CD4-positive, alpha-beta T cell (primary cell): ENCODE measurements around the gene WT1. TPM values are rescaled to one million over a fixed set of nuclear protein-coding genes. Genes with fewer than 3 reads are reported as not detected.

Source experiments
- ATAC-seq: fragments of 200-7000 bp; cut with Tn5 transposase; one replicate; pipeline ENCODE4 v1.10.0; 2022; ENCODE audit warnings: mild to moderate bottlenecking; ENCODE audit not compliant: poor library complexity
- CTCF ChIA-PET: fragments of 350-600 bp; sonication (Branson Sonifier 250); formaldehyde crosslinking; loops from one replicate; lab custom pipeline; 2021; ENCODE audit warnings: antibody characterized with exemption, inconsistent platforms; lab: Charles Lee
- POLR2A ChIA-PET: fragments of 350-600 bp; sonication (Branson Sonifier 250); formaldehyde crosslinking; loops from one replicate; lab custom pipeline; 2021; ENCODE audit warnings: antibody characterized with exemption, inconsistent platforms; lab: Charles Lee
- DNase-seq, 14 experiments: peaks; one replicate each; pipeline ENCODE4 v3.0.0-alpha.2; 2013 to 2020; ENCODE audit warnings: mixed read lengths in 2 of 14
- H3K27ac ChIP-seq, 2 donors: one replicate each; pipeline versions ENCODE4 v1.5.1 to v1.7.0; 2013; ENCODE audit warnings: low read length in 2 of 2, low read depth in 1 of 2, mild to moderate bottlenecking in 1 of 2
- H3K27me3 ChIP-seq, 2 experiments: 1 replicate in 1 of 2; 2 replicates in 1 of 2; pipeline versions ENCODE4 v1.6.1 to v1.7.0; 2013; ENCODE audit warnings: low read length in 2 of 2, control low read depth in 1 of 2, mild to moderate bottlenecking in 1 of 2, moderate library complexity in 1 of 2; ENCODE audit not compliant: insufficient read depth in 2 of 2, control insufficient read depth in 1 of 2
- H3K36me3 ChIP-seq: one replicate; pipeline ENCODE4 v1.6.1; 2013; ENCODE audit warnings: low read length, control low read depth; ENCODE audit not compliant: insufficient read depth
- H3K4me1 ChIP-seq: one replicate; pipeline ENCODE4 v1.6.1; 2013; ENCODE audit warnings: low read length, control low read depth; ENCODE audit not compliant: insufficient read depth
- H3K4me3 ChIP-seq: one replicate; pipeline ENCODE4 v1.5.1; 2013; ENCODE audit warnings: mild to moderate bottlenecking, low read length, moderate library complexity
- H3K9me3 ChIP-seq, 2 experiments: 1 replicate in 1 of 2; 2 replicates in 1 of 2; pipeline versions ENCODE4 v1.6.1 to v1.7.0; 2013; ENCODE audit warnings: low read length in 2 of 2, mild to moderate bottlenecking in 2 of 2, control low read depth in 1 of 2, moderate library complexity in 1 of 2; ENCODE audit not compliant: control insufficient read depth in 1 of 2, insufficient read depth in 1 of 2
- H3K27ac Mint-ChIP-seq: one replicate; pipeline ENCODE4 v1.8.0; 2020; ENCODE audit warnings: mixed read lengths
- H3K27me3 Mint-ChIP-seq: one replicate; pipeline ENCODE4 v1.8.0; 2021; ENCODE audit warnings: mixed read lengths
- H3K36me3 Mint-ChIP-seq: one replicate; pipeline ENCODE4 v1.8.0; 2021; ENCODE audit warnings: low read depth, mixed read lengths
- H3K4me1 Mint-ChIP-seq: one replicate; pipeline ENCODE4 v1.8.0; 2021; ENCODE audit warnings: low read depth, mixed read lengths
- H3K4me3 Mint-ChIP-seq: one replicate; pipeline ENCODE4 v1.8.0; 2020; ENCODE audit warnings: mild to moderate bottlenecking, mixed read lengths
- H3K9me3 Mint-ChIP-seq: one replicate; pipeline ENCODE4 v1.8.0; 2020; ENCODE audit warnings: mixed read lengths
- CTCF ChIP-seq: fragments of 200-600 bp; IDR thresholded peaks from one replicate; pipeline ENCODE4 v1.8.0; 2022; ENCODE audit warnings: antibody characterized with exemption, mild to moderate bottlenecking
- intact Hi-C, 2 experiments: fragments of 100-400 bp; cut with DNase I in 1 of 2; cut with micrococcal nuclease in 1 of 2; formaldehyde crosslinking; loops; one replicate each; pipeline versions ENCODE4 v1.15.1 to v1.9.0; 2023 to 2025; cut with DNase I, micrococcal nuclease
- total RNA-seq, 174 experiments: library from RNA in 2 of 174; stranded (reverse) in 2 of 174; gene quantifications; one replicate each; pipeline ENCODE4 v1.2.3 and lab custom pipeline; 2021 to 2026

The WT1 gene
- total RNA-seq, 2 experiments from 2014 or later = not detected

- H3K4me3 ChIP-seq = no peak overlapping the region
- no peak for TF ChIP-seq CTCF
- H3K27ac ChIP-seq = no peak overlapping the region
- Mint-ChIP-seq H3K27ac (no peak overlapping the region), H3K4me1 (no peaks in the 10 kb centered on the region), H3K27me3 (no peaks in the 10 kb centered on the region), H3K36me3 (no peaks in the 10 kb centered on the region), H3K4me3 (no peak overlapping the region), H3K9me3 (no peaks in the 10 kb centered on the region)
- H3K4me1 ChIP-seq = no peaks in the 10 kb centered on the region
- ATAC-seq (no peak), DNase-seq (no peak)
- H3K36me3 ChIP-seq = no peaks in the 10 kb centered on the region
- peaks cover 0 to 9% of the 10 kb centered on the region in 2 experiments for H3K27me3 ChIP-seq
- POLR2A ChIA-PET = no interaction called here
- intact Hi-C loops = no loop called here
- CTCF ChIA-PET = no interaction called here
- H3K9me3 ChIP-seq = no peaks in the 10 kb centered on the region
Observed at GRCh38 chr11:32456864-32457263, 21.5 kb upstream of the WT1 start.

- Mint-ChIP-seq H3K9me3 (no peaks in the 10 kb centered on the region), H3K27me3 (peaks cover 3% of the 10 kb centered on the region), H3K4me3 (no peak overlapping the region), H3K4me1 (no peaks in the 10 kb centered on the region), H3K27ac (no peak overlapping the region), H3K36me3 (no peaks in the 10 kb centered on the region)
- Histone ChIP-seq H3K27ac (no peak overlapping the region), H3K4me3 (no peak overlapping the region), H3K36me3 (no peaks in the 10 kb centered on the region), H3K4me1 (no peaks in the 10 kb centered on the region), H3K27me3 (peaks cover 0 to 5% of the 10 kb centered on the region in 2 experiments), H3K9me3 (no peaks in the 10 kb centered on the region)
- DNase-seq (no peak), ATAC-seq (no peak)
- CTCF ChIA-PET = no interaction called here
- intact Hi-C loops = no loop called here
- POLR2A ChIA-PET = no interaction called here
- TF ChIP-seq CTCF = no peak
Observed at GRCh38 chr11:32454993-32455392, 19.7 kb upstream of the WT1 start.

- no peak overlapping the region for H3K4me3 Mint-ChIP-seq
- H3K27ac Mint-ChIP-seq = no peak overlapping the region
- Histone ChIP-seq H3K36me3 (no peaks in the 10 kb centered on the region), H3K27ac (no peak overlapping the region), H3K27me3 (peaks cover 2 to 6% of the 10 kb centered on the region in 2 experiments), H3K4me1 (no peaks in the 10 kb centered on the region), H3K4me3 (no peak overlapping the region), H3K9me3 (no peaks in the 10 kb centered on the region)
- intact Hi-C loops = no loop called here
- no peak for DNase-seq
- no peaks in the 10 kb centered on the region for H3K36me3 Mint-ChIP-seq
- H3K9me3 Mint-ChIP-seq = no peaks in the 10 kb centered on the region
- CTCF ChIA-PET = no interaction called here
- POLR2A ChIA-PET = no interaction called here
- ATAC-seq = no peak
- TF ChIP-seq CTCF = no peak
- H3K27me3 Mint-ChIP-seq = peaks cover 15% of the 10 kb centered on the region
- H3K4me1 Mint-ChIP-seq = no peaks in the 10 kb centered on the region
Observed at GRCh38 chr11:32451808-32452207, 16.5 kb upstream of the WT1 start.
